Trophoblast cell (in vitro differentiated cells and primary cell): ENCODE measurements around the gene MCU.

Source experiments
- DNase-seq, 2 donors: peaks; one replicate each; pipeline ENCODE4 v3.0.0-alpha.2; 2016
- H2AFZ ChIP-seq: 2 replicates; pipeline ENCODE4 v1.6.1; 2013; ENCODE audit warnings: low read length, moderate library complexity, mild to moderate bottlenecking; ENCODE audit not compliant: insufficient read depth, poor library complexity
- H2AK5ac ChIP-seq: 2 replicates; pipeline ENCODE4 v1.6.1; 2013; ENCODE audit warnings: mild to moderate bottlenecking, low read length
- H2BK120ac ChIP-seq: 2 replicates; pipeline ENCODE4 v1.6.1; 2013; ENCODE audit warnings: low read length, mild to moderate bottlenecking, moderate library complexity; ENCODE audit not compliant: insufficient read depth, poor library complexity
- H2BK12ac ChIP-seq: 2 replicates; pipeline ENCODE4 v1.6.1; 2013; ENCODE audit warnings: mild to moderate bottlenecking, low read length, moderate library complexity
- H2BK5ac ChIP-seq: 2 replicates; pipeline ENCODE4 v1.6.1; 2013; ENCODE audit warnings: low read length, low read depth, moderate library complexity, mild to moderate bottlenecking; ENCODE audit not compliant: poor library complexity
- H3K14ac ChIP-seq: 2 replicates; pipeline ENCODE4 v1.6.1; 2013; ENCODE audit warnings: mild to moderate bottlenecking, low read length
- H3K18ac ChIP-seq: 2 replicates; pipeline ENCODE4 v1.6.1; 2013; ENCODE audit warnings: mild to moderate bottlenecking, low read length
- H3K23ac ChIP-seq: 2 replicates; pipeline ENCODE4 v1.6.1; 2013; ENCODE audit warnings: low read length
- H3K27ac ChIP-seq: 2 replicates; pipeline ENCODE4 v1.5.1; 2013; ENCODE audit warnings: low read depth, mild to moderate bottlenecking, inconsistent platforms, low read length, moderate library complexity
- H3K27me3 ChIP-seq: 2 replicates; pipeline ENCODE4 v1.6.1; 2013; ENCODE audit warnings: inconsistent platforms, mild to moderate bottlenecking, low read length, moderate library complexity; ENCODE audit not compliant: insufficient read depth
- H3K36me3 ChIP-seq, 2 experiments: 1 replicate in 1 of 2; 2 replicates in 1 of 2; pipeline ENCODE4 v1.6.1; 2013; ENCODE audit warnings: low read length in 2 of 2, mild to moderate bottlenecking in 2 of 2, moderate library complexity in 1 of 2; ENCODE audit not compliant: insufficient read depth in 2 of 2, control insufficient read depth in 1 of 2
- H3K4ac ChIP-seq: 2 replicates; pipeline ENCODE4 v1.6.1; 2013; ENCODE audit warnings: low read depth, mild to moderate bottlenecking, low read length, moderate library complexity
- H3K4me1 ChIP-seq, 2 experiments: 1 replicate in 1 of 2; 2 replicates in 1 of 2; pipeline ENCODE4 v1.6.1; 2013; ENCODE audit warnings: low read length in 2 of 2, mild to moderate bottlenecking in 2 of 2, moderate library complexity in 1 of 2; ENCODE audit not compliant: insufficient read depth in 2 of 2, control insufficient read depth in 1 of 2
- H3K4me2 ChIP-seq: 2 replicates; pipeline ENCODE4 v1.6.1; 2013; ENCODE audit warnings: inconsistent platforms, mild to moderate bottlenecking, low read length, moderate library complexity
- H3K4me3 ChIP-seq: 2 replicates; pipeline ENCODE4 v1.5.1; 2013; ENCODE audit warnings: mild to moderate bottlenecking, low read depth, low read length, inconsistent platforms
- H3K79me1 ChIP-seq: one replicate; pipeline ENCODE4 v1.6.1; 2013; ENCODE audit warnings: low read length
- H3K79me2 ChIP-seq: 2 replicates; pipeline ENCODE4 v1.6.1; 2013; ENCODE audit warnings: low read length, mild to moderate bottlenecking; ENCODE audit not compliant: control insufficient read depth, insufficient read depth, poor library complexity
- H3K9ac ChIP-seq: 2 replicates; pipeline ENCODE4 v1.6.1; 2013; ENCODE audit warnings: mild to moderate bottlenecking, low read length
- H3K9me3 ChIP-seq: 2 replicates; pipeline ENCODE4 v1.6.1; 2013; ENCODE audit warnings: low read depth, mild to moderate bottlenecking, control low read depth, inconsistent platforms, low read length; ENCODE audit not compliant: insufficient read depth
- H4K12ac ChIP-seq: 2 replicates; pipeline ENCODE4 v1.6.1; 2013; ENCODE audit warnings: low read depth, mild to moderate bottlenecking, low read length, moderate library complexity
- H4K8ac ChIP-seq: 2 replicates; pipeline ENCODE4 v1.6.1; 2013; ENCODE audit warnings: low read depth, mild to moderate bottlenecking, low read length, moderate library complexity
- H4K91ac ChIP-seq: one replicate; pipeline ENCODE4 v1.6.1; 2013; ENCODE audit warnings: low read depth, mild to moderate bottlenecking, low read length, moderate library complexity
- WGBS: extraction: QIAGEN DNeasy Blood & Tissue Kit; methylation state at CpG from one replicate; pipeline ENCODE4 v1.1.7; 2013; ENCODE audit warnings: missing lambda C conversion rate; ENCODE audit not compliant: insufficient read length, insufficient coverage; ENCODE audit errors: extremely low coverage; 5-methylcytosine and 5-hydroxymethylcytosine counted together

MCU gene

DNA sequence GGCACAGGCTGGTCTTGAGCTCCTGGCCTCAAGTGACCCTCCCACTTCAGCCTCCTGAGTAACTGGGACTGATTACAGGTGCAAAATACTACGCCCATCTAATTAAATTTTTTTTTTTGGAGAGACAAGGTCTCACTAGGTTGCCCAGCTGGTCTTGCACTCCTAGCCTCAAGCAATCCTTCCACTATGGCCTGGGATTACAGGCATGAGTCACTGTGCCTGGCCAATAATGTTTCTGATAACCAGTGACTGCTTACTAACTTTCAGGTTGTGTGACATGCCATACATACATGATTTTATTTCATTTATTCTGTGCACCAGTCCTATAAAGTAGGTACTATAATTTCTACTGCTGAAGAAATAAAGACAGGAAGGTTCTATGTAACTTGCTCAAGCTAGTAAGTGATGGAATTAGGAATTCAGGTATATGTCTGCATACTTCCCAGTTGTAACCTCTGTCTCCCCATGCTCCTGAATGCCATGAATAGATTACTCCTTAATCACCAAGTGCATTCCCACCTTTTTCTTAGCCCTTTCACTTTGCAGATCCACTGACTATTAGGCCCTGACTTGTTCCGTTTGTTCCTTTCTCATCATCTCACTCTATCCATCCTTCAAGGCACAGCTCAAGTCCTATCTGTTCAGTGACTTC lies 28.1 kb downstream of the MCU start:
- Histone ChIP-seq H3K4me2 (no peak overlapping the region), H3K4me3 (peak overlapping the region; percentile 9), H4K12ac (no peak overlapping the region), H3K36me3 (no peaks in the 10 kb centered on the region), H4K91ac (no peak overlapping the region), H3K79me1 (peaks cover 2% of the 10 kb centered on the region), H3K27ac (no peak overlapping the region), H3K27me3 (no peaks in the 10 kb centered on the region), H3K9ac (no peak overlapping the region), H2AFZ (no peak overlapping the region), H2BK120ac (no peak overlapping the region), H3K9me3 (no peaks in the 10 kb centered on the region), H3K79me2 (no peaks in the 10 kb centered on the region), H3K4me1 (peaks cover 2 to 7% of the 10 kb centered on the region in 2 experiments), H2BK5ac (no peak overlapping the region), H3K4ac (no peak overlapping the region), H3K23ac (no peak overlapping the region), H2AK5ac (no peak overlapping the region), H3K18ac (no peak overlapping the region), H2BK12ac (no peak overlapping the region), H4K8ac (no peak overlapping the region), H3K14ac (no peak overlapping the region)
- DNase-seq = peak; percentile 81 to 91
- WGBS = no CpG with 5 or more reads among the region's 2 CpGs

DNA sequence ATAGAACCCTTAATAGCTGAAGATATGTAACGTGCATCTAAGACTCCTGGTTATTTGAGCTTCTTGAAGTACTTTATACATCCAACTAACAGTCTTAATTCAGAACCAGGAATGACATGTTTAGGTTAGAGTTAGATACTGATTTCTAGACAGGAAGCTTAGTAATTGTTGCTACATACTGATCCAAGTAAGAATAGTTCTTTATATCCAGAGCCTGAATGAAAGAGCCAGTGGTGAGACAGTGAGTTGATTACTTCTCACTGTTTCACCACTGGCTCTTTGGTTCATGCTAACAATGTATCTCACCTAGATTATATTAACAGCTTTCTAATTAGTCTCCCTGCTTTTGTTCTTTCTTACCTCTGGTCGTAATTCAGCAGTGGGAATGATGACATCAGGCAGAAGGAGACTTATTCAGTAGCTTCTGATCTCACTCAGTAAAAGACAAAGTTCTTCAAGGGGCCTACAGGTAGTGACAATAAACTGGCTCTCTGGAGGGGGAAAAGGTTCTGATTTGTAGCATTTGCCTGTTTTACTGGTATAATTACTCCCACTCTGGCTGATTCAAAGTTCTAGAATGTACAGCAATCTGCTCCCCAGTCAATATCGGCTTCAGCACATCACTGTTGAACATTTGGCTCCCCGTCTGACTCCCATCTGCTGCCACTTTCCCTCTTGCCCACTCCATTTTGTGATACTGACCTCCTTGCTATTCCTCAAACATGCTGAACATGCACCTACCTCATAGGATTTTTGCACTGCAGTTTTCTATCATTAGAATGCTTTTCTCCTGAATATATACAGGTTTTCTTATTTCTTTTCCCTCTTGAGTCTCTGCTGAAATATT lies 29.1 kb downstream of the MCU start:
- Histone ChIP-seq H2BK5ac (no peak overlapping the region), H3K14ac (no peak overlapping the region), H2AK5ac (no peak overlapping the region), H3K4me2 (no peak overlapping the region), H2BK12ac (no peak overlapping the region), H3K18ac (no peak overlapping the region), H3K36me3 (no peaks in the 10 kb centered on the region), H4K91ac (peak overlapping the region; percentile 29), H3K27me3 (no peaks in the 10 kb centered on the region), H3K9me3 (no peaks in the 10 kb centered on the region), H3K23ac (no peak overlapping the region), H4K12ac (no peak overlapping the region), H3K79me1 (peaks cover 2% of the 10 kb centered on the region), H3K9ac (no peak overlapping the region), H3K4me3 (no peak overlapping the region), H2BK120ac (no peak overlapping the region), H4K8ac (no peak overlapping the region), H3K4ac (no peak overlapping the region), H2AFZ (no peak overlapping the region), H3K27ac (peak overlapping the region; percentile 37), H3K4me1 (peaks cover 2 to 7% of the 10 kb centered on the region in 2 experiments), H3K79me2 (no peaks in the 10 kb centered on the region)
- WGBS = no CpG with 5 or more reads among the region's 4 CpGs
- DNase-seq = no peak

DNA sequence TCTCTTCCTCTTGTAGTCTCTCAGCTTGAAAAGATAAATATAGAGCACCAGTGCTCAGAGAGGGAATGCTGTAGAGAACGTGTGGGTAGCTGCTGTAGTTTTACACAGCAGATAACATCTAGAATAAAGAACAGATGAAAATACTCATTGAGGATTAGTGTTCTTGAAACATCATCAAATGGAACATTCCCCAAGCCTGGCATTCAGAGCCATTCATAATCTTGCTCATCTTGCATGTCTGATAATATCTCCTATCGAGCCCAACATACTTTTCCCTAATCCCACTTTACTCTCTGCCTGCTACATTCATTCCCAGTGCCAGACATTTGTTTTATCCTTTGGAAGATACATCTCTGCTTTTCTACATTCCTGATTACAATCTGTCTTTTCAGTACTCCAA lies 35.2 kb downstream of the MCU start:
- Histone ChIP-seq H3K4me3 (no peak overlapping the region), H3K27ac (no peak overlapping the region), H2AK5ac (no peak overlapping the region), H3K79me1 (no peaks in the 10 kb centered on the region), H2BK120ac (no peak overlapping the region), H3K18ac (no peak overlapping the region), H4K91ac (no peak overlapping the region), H3K4me2 (no peak overlapping the region), H3K9me3 (no peaks in the 10 kb centered on the region), H3K4ac (no peak overlapping the region), H3K27me3 (peaks cover 2% of the 10 kb centered on the region), H2AFZ (no peak overlapping the region), H3K9ac (no peak overlapping the region), H2BK5ac (no peak overlapping the region), H4K12ac (no peak overlapping the region), H3K36me3 (no peaks in the 10 kb centered on the region), H3K14ac (no peak overlapping the region), H3K4me1 (no peaks in the 10 kb centered on the region), H4K8ac (no peak overlapping the region), H3K23ac (no peak overlapping the region), H3K79me2 (no peaks in the 10 kb centered on the region), H2BK12ac (no peak overlapping the region)
- WGBS = no CpG with 5 or more reads among the region's 2 CpGs
- peak in 1 of 2 donors; percentile 32 for DNase-seq

DNA sequence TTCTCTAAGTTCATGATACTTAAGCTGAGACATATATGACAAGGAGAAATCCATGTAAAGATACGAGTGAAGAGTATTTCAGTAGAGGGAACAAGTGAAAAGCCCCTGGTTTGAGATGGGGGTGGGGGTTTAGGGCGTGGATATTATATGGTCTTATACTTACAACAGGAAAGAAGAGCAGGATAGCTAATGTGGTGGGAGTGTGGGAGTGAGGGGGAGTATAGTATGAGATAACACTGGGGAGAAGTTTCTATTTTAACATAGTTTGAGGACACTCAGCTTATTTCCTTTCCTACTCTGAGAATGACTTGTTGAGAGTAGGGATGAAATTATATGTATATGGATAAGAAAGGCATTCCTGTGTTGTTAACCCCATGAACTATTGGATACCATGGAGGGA lies 36.5 kb downstream of the MCU start:
- Histone ChIP-seq H2AK5ac (no peak overlapping the region), H2BK5ac (no peak overlapping the region), H3K4ac (no peak overlapping the region), H3K9ac (no peak overlapping the region), H4K91ac (no peak overlapping the region), H2BK12ac (no peak overlapping the region), H4K12ac (no peak overlapping the region), H3K4me1 (no peaks in the 10 kb centered on the region), H3K4me3 (no peak overlapping the region), H3K79me1 (no peaks in the 10 kb centered on the region), H3K18ac (no peak overlapping the region), H3K23ac (no peak overlapping the region), H2BK120ac (no peak overlapping the region), H3K27ac (no peak overlapping the region), H3K14ac (no peak overlapping the region), H2AFZ (no peak overlapping the region), H3K36me3 (no peaks in the 10 kb centered on the region), H3K4me2 (no peak overlapping the region), H3K79me2 (no peaks in the 10 kb centered on the region), H3K27me3 (peaks cover 2% of the 10 kb centered on the region), H3K9me3 (no peaks in the 10 kb centered on the region), H4K8ac (no peak overlapping the region)
- DNase-seq = no peak
- no CpG with 5 or more reads among the region's 2 CpGs for WGBS
